ENCODE measurements around the gene CPED1.

Gene CPED1

GRCh38 chr7:121331574-121331973 lies 343.1 kb downstream of the CPED1 start:
- no peak for DNase-seq

- no peak for DNase-seq
These were observed 345.9 kb downstream of the CPED1 start for GRCh38 chr7:121334376-121334775.

- DNase-seq: no peak
These were observed 346.6 kb downstream of the CPED1 start for GRCh38 chr7:121334875-121335648.

GRCh38 chr7:121336579-121336978 lies 348.1 kb downstream of the CPED1 start:
- no peak for DNase-seq

- no peak for DNase-seq
These were observed 348.9 kb downstream of the CPED1 start for GRCh38 chr7:121337398-121337797.

- no peak for DNase-seq
These were observed 350.6 kb downstream of the CPED1 start for GRCh38 chr7:121339082-121339481.

- no peak for DNase-seq
These were observed 353.4 kb downstream of the CPED1 start for GRCh38 chr7:121341933-121342332.

- no peak for DNase-seq
These were observed 354.1 kb downstream of the CPED1 start for GRCh38 chr7:121342631-121343030.

GRCh38 chr7:121343302-121343701 lies 354.8 kb downstream of the CPED1 start:
- DNase-seq: no peak

- DNase-seq: no peak
These were observed 355.6 kb downstream of the CPED1 start for GRCh38 chr7:121344093-121344492.

GRCh38 chr7:121344497-121344896 lies 356.0 kb downstream of the CPED1 start:
- DNase-seq: no peak
